HuH-7.5 (cell line): ENCODE measurements around the gene NACAD.

Source experiments
- DNase-seq: peaks from one replicate; pipeline ENCODE4 v3.0.0; 2011; ENCODE audit warnings: low spot score

The NACAD gene

DNA sequence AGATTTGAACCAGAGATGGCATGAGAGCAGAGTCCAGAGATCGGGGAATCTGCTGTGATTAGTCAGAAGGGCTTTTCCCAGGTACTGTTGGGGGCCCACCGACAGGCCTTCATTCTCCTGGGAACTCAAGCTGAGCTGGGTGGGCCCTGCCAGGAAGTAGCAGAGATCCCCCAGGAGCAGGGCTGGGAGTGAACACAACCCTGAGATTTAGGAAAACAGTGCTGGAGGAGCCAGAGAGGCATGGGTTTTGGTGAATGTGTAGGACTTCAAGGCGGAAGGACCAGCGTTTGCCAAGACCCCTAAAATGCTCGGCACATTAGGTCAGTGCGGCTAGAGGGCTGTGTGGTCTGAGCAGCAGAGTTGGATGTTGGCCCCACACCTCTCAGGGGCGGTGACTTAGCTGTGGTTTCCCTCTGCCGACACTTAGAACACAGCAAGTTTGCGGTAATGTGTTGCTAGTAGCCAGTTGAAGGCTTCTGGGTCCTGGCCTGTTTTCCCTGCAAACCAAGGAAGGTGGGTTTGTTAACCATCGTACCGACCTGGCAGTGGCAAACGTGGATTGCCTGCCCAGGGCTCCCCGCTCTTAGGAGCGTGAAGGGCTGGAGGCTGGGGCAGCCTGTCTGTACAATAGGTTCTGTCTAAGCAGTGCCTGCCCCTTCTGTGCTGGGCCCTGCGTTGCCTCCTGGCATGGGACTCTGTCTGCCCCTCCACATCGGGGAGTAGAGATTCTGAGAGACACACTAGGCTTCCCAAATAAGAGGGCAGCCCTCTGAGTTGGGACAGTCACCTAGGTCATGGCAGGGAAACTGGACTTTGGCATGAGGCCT, 14.0 kb downstream of the NACAD start:
- DNase-seq: no peak

DNA sequence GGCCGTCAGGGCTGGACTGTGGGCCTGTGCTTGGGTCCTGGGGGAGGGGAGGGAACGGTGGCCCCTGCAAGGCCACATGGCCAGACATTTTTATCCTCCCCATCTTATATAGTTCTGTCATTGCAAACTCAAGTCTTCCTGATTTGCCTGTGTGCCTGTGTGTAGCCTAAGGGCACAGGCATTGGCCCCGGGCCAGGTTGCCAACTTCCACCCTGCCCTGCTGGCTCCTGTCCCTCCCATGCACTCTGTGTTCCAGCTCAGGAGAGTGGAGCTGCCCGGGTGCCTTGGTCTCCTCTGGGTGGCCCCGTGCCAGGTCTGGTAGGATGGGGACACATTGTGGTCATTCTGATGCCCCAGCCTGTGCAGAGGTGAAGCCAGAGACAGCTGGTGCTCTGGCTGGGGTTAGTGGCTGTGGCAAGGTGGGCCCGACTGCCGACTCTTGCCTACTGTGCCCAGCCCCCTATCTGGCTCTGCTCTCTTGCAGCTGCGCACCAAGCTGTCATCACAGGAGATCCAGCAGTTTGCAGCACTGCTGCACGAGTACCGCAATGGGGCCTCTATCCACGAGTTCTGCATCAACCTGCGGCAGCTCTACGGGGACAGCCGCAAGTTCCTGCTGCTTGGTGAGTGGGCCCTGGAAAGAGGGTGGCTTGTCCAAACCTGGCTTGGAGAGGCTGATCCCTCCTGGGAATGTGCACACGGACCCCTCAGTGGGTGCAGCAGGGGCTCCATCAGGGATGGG, 14.8 kb downstream of the NACAD start:
- DNase-seq: no peak

DNA sequence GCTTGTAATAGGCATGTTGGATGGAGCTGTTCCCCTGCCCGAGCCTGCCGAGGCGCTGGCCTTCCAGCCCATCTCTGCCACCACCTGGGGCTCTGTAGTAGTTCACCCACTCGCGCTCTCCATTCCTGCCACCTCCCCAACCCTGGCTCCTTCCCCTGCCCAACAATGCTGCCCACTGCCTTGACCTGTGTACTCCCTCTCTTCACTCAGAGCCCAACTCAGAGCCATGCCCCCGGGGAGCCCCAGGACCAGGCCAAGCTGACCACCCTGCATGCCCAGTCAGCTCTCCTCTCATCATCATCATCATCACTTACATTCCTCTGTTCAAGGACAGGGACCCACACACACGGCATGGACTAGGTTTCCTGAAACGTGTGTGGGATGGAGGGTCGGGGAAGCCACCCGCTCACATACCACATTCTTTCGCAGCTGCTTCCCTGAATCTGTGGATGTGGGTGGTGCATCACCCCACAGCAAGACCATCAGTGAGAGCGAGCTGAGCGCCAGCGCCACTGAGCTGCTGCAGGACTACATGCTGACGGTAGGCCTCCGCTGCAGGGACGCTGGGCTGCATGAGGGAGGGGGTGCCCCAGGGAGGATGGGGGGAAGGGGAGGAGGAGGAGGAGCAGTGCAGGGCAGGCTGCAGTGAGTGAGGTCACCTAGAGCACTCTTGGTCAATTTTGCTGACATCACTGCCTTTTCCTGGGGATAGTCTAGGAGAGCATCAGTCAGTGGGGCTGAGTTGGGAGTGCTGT, 15.6 kb downstream of the NACAD start:
- DNase-seq: no peak

DNA sequence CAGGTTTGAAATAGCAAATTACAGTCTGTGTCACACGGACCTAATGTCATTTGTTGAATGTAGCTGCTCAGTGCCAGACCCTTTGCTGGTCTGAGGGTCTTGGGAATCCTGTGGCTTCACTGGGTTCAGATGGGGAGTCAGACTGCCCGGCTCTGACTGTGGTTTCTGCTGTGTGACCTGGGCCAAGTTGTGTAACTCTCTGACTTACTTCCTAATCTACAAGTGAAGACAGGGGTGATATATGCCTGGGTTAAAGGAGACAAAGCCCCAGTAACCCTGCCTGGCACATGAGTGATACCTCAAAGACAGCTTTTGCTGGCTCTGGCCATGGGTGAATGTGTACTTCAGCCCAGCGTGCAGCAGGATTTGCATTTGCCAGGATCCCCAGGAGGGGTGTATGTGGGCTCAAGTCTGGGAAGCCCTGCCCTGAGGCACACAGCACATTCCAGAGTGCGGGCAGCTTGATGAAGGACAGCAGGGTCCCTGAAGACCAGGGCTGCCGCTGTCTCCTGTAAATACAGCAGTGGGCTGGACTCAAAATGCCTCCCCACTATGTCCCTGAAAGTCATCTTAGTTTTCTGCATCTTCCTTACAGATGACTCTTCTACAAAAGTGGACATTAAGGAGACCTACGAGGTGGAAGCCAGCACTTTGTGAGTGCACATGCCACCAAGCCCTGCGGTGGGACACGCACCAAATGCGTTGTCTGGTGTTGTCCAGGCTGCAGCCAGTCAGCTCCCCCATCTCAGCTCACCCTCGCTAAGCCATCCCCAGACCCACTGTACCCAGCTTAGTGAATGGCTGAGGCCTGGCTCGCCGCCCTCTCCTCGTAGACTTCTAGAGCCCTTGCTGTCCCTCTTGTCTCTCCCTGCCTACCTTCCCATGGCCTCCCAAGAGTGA, 16.4 kb downstream of the NACAD start:
- DNase-seq: no peak

GRCh38 chr7:45071528-45071927, 17.2 kb downstream of the NACAD start:
- DNase-seq: no peak

DNA sequence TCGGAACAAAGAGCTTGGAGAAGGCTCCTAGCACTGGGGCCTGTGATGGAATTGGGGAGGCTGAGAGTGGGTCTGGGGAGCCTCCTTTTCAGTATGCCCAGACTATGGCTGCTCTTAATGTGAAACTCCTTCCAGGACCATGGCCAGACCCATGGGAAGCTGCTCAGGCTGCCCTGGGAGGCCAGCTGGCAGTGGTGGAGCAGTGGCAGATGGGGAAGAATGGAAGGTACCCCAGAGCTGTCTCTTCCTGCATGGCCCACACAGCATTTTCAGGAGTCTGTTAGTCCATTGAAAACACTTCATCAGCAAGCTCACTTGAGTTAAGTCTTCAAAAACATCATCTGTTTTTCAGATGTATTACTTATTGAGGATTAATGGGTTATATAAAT, 18.5 kb downstream of the NACAD start:
- DNase-seq: no peak

GRCh38 chr7:45069444-45070253, 19.1 kb downstream of the NACAD start:
- no peak for DNase-seq

DNA sequence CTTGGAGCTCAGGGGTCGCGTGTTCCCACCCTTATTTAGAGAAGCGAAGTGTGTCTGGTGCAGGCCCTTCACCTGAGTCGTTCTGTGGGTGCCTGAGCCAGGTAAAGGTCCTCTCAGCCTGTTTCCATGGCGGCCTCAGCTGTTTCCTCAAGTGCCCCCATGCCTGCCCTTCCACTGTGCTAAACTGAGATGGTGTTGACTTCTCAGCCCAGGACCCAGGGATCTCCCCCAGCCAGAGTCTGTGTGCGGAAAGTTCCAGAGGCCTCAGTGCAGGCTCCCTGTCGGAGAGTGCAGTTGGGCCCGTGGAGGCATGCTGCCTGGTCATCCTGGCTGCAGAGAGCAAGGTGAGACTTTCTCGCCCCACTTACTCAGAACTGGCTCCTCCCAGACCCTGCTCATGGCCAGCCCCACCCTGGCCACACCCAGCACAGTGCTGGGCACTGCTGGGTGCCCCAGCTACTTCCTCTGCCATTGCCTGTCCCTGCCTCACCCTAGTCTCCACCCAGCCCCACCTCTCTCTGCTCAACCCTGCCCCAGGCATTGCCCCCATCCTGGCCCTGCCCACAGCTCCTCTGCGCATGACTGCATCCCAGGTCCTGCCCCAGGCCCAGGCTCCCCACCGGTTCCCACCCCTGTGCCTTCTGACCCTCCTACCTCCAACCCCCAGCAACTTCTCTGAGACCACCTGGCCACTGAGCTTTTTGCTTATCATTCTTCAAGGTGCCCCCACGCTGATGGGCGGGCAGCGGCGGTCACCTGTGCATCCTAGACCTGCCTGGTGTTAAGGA, 20.3 kb downstream of the NACAD start:
- no peak for DNase-seq

DNA sequence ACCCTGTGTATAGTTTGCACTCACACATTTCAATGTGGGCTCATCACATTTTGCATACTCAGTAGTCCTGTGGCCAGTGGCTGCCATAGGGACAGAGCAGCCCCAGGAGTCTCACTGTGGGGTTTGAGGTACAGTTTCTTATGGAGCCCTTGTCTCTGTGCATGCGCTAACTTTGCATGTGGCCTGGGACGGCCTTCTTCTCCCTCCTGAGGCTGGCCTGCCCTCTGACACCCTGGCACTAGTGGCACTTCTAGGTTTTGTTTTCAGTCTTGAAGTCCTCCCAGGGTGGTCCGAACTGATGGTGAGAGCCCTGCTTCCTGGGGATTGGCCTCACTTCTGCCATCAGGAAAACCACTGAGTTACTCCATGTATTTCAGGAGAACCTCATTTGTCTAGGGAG, 21.2 kb downstream of the NACAD start:
- DNase-seq: no peak

DNA sequence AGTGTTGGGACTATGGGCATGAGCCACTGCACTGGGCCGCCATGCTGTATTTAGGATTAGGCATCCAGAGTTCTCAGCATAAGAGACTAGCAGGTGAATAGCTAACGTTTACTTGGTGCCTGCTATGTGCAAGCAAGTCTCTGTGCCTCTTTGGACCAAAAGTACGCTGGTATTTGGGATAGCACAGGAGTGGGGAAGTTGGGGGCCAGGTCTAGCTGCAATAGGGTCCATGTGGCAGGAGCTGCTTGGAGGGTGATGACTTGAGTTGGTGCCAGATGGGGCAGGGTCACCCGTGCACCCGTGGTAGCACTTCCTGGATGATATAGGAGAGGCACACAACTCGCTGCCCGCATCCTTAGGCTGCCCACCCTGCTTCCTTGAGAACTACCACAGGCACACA, 22.4 kb downstream of the NACAD start:
- no peak for DNase-seq

DNA sequence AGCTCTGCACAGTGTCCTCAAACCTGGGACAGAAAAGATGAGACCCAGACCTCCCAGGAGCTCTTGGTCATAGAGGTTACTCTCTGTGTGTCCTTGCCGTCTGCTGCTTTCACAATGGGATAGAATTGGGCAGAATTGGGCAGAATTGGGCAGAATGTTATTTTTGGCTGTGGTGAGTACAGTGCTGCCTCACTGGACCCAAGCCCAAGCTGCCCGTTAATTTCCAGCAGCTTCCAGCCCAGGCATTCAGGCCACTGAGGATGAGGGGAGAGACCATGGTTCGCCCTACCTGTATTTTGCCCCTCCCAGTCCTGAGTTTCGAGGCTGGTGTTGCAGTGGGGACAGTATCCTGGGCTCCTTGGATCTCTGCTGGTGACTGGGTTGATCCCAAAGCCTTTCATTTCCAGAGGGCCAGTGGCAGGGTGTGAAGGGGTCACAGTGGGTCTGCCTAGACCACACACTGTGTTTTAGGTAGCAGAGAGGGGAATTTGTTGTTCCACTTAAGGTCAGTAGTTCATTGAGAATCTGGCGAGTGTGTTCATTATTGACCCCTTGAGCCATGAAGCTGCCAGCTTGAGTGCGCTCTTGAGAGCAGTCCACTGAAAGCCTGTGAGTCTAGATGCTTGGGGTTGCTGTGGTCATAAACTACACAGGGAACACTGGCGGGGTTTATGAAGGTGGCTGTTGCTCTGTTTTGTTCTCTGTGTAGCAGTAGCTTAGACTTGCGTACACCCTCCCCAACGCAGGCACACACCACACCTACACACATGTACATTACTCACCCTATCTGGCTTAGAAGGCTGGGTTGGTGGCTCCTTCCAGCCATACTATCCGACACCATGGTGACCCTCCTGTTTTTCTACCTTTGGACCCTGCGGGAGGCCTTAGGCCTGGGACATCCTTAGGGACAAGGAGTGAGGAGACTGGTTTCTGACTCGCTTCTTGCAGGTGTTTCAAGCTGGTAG, 23.5 kb downstream of the NACAD start:
- no peak for DNase-seq

DNA sequence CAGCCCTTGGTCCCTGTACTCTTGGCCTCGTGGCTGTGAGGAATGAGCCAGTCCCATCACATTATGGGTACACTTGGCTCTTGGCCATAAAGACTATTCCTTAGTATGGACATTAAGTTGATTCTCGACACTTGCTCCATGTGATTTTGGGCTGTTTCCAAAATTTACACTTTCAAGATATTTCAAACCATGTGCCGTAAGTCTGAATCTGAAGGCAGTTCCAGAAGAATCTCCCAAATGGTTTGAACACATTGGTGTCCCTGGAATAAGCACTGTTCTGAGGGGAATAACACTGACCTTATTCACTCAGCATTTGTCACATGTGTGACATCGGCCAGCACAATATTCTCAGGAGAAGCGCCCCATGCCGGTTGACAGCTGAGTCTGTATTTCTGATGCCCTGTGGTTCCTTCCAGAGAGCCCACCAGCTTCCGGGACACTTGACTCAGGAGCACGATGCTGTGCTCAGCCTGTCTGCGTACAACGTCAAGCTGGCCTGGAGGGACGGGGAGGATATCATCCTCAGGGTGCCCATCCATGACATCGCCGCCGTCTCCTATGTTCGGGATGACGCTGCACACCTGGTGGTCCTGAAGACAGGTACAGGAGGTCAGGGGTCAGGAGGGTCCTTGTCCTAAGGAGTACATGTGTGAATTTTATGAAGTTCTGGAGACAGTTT, 24.6 kb downstream of the NACAD start:
- no peak for DNase-seq

- no peak for DNase-seq
Observed at GRCh38 chr7:45061806-45062425, 26.9 kb downstream of the NACAD start.

- no peak for DNase-seq
Observed at GRCh38 chr7:45061352-45061751, 27.4 kb downstream of the NACAD start.

- no peak for DNase-seq
Observed at GRCh38 chr7:45060295-45060694, 28.5 kb downstream of the NACAD start.

- no peak for DNase-seq
Observed at GRCh38 chr7:45057878-45058277, 30.9 kb downstream of the NACAD start.

DNA sequence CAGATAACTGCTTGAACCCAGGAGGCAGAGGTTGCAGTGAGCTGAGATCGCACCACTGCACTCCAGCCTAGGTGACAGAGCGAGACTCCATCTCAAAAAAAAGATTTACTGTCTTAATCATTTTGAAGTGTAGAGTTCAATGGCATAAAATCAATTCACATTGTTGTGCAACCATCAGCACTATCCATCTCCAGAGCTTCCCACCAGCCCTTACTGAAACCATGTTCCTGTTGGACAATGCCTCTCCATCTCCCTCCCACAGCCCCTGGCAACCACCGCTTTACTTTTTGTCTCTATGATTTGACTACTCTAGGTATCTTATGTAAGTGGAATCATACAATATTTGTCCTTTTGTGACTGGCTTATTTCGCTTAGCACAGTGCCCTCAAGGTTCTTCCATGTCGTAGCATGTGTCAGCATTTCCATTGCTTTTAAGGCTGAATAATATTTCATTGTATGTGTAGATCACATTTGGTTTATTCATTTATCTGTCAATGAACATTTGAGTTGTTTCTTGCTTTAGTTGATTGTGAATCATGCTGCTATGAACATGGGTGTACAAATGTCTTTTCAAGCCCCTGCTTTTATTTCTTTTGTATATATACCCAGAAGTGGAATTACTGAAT, 33.1 kb downstream of the NACAD start:
- DNase-seq: no peak
